HEK293T (cell line): ENCODE data around the gene CTNNB1.

Source experiments
- ARNT ChIP-seq: fragments of 450-650 bp; IDR thresholded peaks from 2 replicates; pipeline ENCODE4 v1.6.1; 2017; ENCODE audit warnings: mild to moderate bottlenecking
- BHLHE40 ChIP-seq: fragments of 450-650 bp; IDR thresholded peaks from 2 replicates; pipeline ENCODE4 v1.6.1; 2016; ENCODE audit warnings: mild to moderate bottlenecking, moderate library complexity, borderline replicate concordance
- CTBP1 ChIP-seq: fragments of 450-650 bp; IDR thresholded peaks from 2 replicates; pipeline ENCODE4 v1.6.1; 2016; ENCODE audit warnings: borderline replicate concordance
- ELF4 ChIP-seq: fragments of 450-650 bp; IDR thresholded peaks from 2 replicates; pipeline ENCODE4 v1.6.1; 2017; ENCODE audit warnings: antibody characterized with exemption
- FOXA1 ChIP-seq: fragments of 450-650 bp; IDR thresholded peaks from 2 replicates; pipeline ENCODE4 v1.6.1; 2016; ENCODE audit warnings: mild to moderate bottlenecking
- FOXM1 ChIP-seq: fragments of 450-650 bp; IDR thresholded peaks from 2 replicates; pipeline ENCODE4 v1.6.1; 2017; ENCODE audit warnings: mild to moderate bottlenecking, borderline replicate concordance
- HDGF ChIP-seq: fragments of 450-650 bp; IDR thresholded peaks from 2 replicates; pipeline ENCODE4 v1.6.1; 2017; ENCODE audit warnings: antibody characterized with exemption, borderline replicate concordance
- L3MBTL2 ChIP-seq: fragments of 450-650 bp; conservative IDR thresholded peaks from 2 replicates; pipeline ENCODE4 v1.6.1; 2016; ENCODE audit warnings: mild to moderate bottlenecking
- LEF1 ChIP-seq: fragments of 450-650 bp; IDR thresholded peaks from 2 replicates; pipeline ENCODE4 v1.6.1; 2017; ENCODE audit warnings: mild to moderate bottlenecking, borderline replicate concordance
- SP1 ChIP-seq: fragments of 450-650 bp; IDR thresholded peaks from 2 replicates; pipeline ENCODE4 v1.6.1; 2017
- SUZ12 ChIP-seq: fragments of 450-650 bp; IDR thresholded peaks from 2 replicates; pipeline ENCODE4 v1.6.1; 2016; ENCODE audit warnings: mild to moderate bottlenecking
- TF ChIP-seq, protein P1 (sequence below): fragments of 450-650 bp; IDR thresholded peaks from 2 replicates; pipeline ENCODE4 v1.6.1; 2016

DNA sequence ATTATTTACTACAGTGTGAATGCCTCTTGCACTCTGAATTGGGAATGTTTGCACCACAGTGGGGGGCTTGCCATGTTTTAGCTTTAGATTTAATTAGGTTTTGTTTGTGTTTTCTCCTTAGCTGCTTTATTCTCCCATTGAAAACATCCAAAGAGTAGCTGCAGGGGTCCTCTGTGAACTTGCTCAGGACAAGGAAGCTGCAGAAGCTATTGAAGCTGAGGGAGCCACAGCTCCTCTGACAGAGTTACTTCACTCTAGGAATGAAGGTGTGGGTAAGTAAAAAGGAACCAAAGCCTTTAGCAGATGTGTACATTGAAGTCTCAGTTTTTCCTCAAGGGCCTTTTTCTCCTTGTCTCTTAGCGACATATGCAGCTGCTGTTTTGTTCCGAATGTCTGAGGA, 36.9 kb downstream of the CTNNB1 start:
- TF ChIP-seq SP1: no peak
- TF ChIP-seq, protein P1, sequence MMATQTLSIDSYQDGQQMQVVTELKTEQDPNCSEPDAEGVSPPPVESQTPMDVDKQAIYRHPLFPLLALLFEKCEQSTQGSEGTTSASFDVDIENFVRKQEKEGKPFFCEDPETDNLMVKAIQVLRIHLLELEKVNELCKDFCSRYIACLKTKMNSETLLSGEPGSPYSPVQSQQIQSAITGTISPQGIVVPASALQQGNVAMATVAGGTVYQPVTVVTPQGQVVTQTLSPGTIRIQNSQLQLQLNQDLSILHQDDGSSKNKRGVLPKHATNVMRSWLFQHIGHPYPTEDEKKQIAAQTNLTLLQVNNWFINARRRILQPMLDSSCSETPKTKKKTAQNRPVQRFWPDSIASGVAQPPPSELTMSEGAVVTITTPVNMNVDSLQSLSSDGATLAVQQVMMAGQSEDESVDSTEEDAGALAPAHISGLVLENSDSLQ: no peak
- TF ChIP-seq SUZ12: no peak
- no peak for TF ChIP-seq L3MBTL2
- no peak for TF ChIP-seq FOXA1
- TF ChIP-seq CTBP1: no peak
- TF ChIP-seq ARNT: no peak
- no peak for TF ChIP-seq LEF1
- no peak for TF ChIP-seq BHLHE40
- TF ChIP-seq HDGF: no peak
- no peak for TF ChIP-seq FOXM1
- TF ChIP-seq ELF4: no peak
